ENCODE data around the gene HRK.

GRCh38 chr12:116855744-116856470, 25.3 kb downstream of the HRK start:
- TF ChIP-seq CTCF (IDR thresholded peaks at IDR 0.05) (no peak), TCF7L2 (IDR thresholded peaks at IDR 0.05; ENCODE audit: low read depth, low read length) (no peak)
